ENCODE measurements around the gene GTPBP3. TPM values are rescaled to one million over a fixed set of nuclear protein-coding genes. Genes with fewer than 3 reads are reported as not detected.

The GTPBP3 gene
- total and polyA plus RNA-seq, 8 donors: 16.9 to 29.0 (median 21.8) TPM

DNA sequence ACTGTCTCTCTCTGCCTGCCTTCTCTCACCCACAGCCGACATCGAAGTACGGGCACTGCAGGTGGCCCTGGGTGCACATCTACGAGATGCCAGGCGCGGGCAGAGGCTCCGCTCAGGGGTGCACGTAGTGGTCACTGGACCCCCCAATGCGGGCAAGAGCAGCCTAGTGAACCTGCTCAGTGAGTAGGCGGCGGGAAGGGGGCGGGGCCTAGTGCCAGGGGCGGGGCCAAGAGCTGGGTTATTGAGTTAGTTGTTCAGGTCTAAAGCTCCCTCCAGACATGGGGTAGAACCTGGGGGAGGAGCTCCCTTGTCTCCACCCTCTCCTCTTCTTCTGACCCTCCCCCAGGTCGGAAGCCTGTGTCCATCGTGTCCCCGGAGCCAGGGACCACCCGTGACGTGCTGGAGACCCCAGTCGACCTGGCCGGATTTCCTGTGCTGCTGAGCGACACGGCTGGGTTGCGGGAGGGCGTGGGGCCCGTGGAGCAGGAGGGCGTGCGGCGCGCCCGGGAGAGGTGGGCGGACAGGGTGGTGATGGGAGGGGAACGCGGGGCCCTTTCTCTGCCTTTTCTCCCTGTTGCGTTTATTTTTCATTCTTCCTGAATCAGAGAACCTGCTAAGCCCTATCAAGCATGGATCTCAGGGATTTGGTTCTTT is 1.9 kb downstream of the GTPBP3 start:
- TF ChIP-seq, protein P1, sequence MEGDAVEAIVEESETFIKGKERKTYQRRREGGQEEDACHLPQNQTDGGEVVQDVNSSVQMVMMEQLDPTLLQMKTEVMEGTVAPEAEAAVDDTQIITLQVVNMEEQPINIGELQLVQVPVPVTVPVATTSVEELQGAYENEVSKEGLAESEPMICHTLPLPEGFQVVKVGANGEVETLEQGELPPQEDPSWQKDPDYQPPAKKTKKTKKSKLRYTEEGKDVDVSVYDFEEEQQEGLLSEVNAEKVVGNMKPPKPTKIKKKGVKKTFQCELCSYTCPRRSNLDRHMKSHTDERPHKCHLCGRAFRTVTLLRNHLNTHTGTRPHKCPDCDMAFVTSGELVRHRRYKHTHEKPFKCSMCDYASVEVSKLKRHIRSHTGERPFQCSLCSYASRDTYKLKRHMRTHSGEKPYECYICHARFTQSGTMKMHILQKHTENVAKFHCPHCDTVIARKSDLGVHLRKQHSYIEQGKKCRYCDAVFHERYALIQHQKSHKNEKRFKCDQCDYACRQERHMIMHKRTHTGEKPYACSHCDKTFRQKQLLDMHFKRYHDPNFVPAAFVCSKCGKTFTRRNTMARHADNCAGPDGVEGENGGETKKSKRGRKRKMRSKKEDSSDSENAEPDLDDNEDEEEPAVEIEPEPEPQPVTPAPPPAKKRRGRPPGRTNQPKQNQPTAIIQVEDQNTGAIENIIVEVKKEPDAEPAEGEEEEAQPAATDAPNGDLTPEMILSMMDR (IDR thresholded peaks at IDR 0.05): no peak
- ATAC-seq (no peak), DNase-seq (peak in 1 of 4 donors; percentile 34)
- Histone ChIP-seq H3K4me3 (no peak overlapping the region), H3K9me3 (no peaks in the 10 kb centered on the region), H3K27ac (no peak overlapping the region), H3K4me1 (peaks cover 12 to 37% of the 10 kb centered on the region in 2 donors), H3K27me3 (no peaks in the 10 kb centered on the region), H3K36me3 (peaks cover 0 to 8% of the 10 kb centered on the region in 2 donors)
- intact Hi-C loops (cut with DNase I): no loop called here

- Histone ChIP-seq H3K4me1 (peaks cover 12 to 28% of the 10 kb centered on the region in 2 donors), H3K9me3 (no peaks in the 10 kb centered on the region), H3K27me3 (no peaks in the 10 kb centered on the region), H3K36me3 (peaks cover 0 to 8% of the 10 kb centered on the region in 2 donors), H3K4me3 (no peak overlapping the region), H3K27ac (no peak overlapping the region)
- DNase-seq: peak in 1 of 4 donors; percentile 28
- TF ChIP-seq, protein P1 (IDR thresholded peaks at IDR 0.05): no peak
- ATAC-seq: no peak
- intact Hi-C loops (cut with DNase I): no loop called here
These were observed 3.0 kb downstream of the GTPBP3 start for GRCh38 chr19:17340302-17340870.

DNA sequence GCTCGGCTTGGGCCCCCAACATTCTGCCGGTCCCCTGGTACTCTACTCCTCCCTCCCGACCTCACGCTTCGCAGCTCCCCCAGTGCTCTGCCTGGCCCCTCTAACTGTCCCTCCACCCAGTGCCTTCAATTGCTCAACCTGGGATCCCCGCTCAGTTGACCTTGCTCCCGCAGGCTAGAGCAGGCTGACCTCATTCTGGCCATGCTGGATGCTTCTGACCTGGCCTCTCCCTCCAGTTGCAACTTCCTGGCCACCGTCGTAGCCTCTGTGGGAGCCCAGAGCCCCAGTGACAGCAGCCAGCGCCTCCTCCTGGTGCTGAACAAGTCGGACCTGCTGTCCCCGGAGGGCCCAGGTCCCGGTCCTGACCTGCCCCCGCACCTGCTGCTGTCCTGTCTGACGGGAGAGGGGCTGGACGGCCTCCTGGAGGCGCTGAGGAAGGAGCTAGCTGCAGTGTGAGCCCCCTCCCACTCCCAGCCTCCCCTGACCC is 3.6 kb downstream of the GTPBP3 start:
- ATAC-seq (no peak), DNase-seq (no peak)
- H3K27me3 ChIP-seq: no peaks in the 10 kb centered on the region
- no peak overlapping the region for H3K4me3 ChIP-seq
- H3K27ac ChIP-seq: no peak overlapping the region
- TF ChIP-seq, protein P1 (IDR thresholded peaks at IDR 0.05): no peak
- no peaks in the 10 kb centered on the region for H3K9me3 ChIP-seq
- intact Hi-C loops (cut with DNase I): no loop called here
- H3K36me3 ChIP-seq: peaks cover 0 to 8% of the 10 kb centered on the region in 2 donors
- peaks cover 11 to 23% of the 10 kb centered on the region in 2 donors for H3K4me1 ChIP-seq

DNA sequence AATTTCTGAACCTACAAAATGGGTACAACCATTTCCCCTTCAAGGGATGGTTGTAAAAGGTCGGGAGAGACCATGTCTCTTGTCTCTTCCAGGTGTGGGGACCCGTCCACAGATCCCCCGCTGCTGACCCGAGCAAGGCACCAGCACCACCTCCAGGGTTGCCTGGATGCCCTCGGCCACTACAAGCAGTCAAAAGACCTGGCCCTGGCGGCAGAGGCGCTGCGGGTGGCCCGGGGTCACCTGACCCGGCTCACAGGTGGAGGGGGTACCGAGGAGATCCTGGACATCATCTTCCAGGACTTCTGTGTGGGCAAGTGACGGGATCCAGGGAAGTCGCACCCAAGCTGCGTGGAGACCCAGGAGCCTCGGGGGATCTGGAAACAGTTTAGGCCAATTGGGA is 4.0 kb downstream of the GTPBP3 start:
- intact Hi-C loops (cut with DNase I): no loop called here
- H3K4me3 ChIP-seq: no peak overlapping the region
- peaks cover 0 to 8% of the 10 kb centered on the region in 2 donors for H3K36me3 ChIP-seq
- DNase-seq (no peak), ATAC-seq (no peak)
- H3K27me3 ChIP-seq: no peaks in the 10 kb centered on the region
- peaks cover 6 to 23% of the 10 kb centered on the region in 2 donors for H3K4me1 ChIP-seq
- H3K27ac ChIP-seq: no peak overlapping the region
- TF ChIP-seq, protein P1 (IDR thresholded peaks at IDR 0.05): no peak
- no peaks in the 10 kb centered on the region for H3K9me3 ChIP-seq

DNA sequence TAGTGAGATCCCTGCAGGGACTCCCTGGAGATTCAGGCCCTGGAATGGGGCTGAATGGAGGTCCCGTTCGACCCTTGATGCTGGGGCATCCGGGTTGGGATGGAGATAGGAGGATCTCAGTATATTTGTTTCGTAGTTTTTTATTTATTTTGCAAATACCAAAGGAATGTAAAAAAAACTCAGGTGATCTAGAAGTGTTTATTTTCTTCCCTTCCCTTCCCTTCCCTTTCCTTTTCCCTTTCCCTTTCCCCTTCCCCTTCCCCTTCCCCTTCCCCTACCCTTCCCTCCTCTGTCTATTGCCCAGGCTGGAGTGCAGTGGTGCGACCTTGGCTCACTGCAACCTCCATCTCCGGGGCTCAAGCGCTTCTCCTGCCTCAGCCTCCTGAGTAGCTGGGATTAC is 4.5 kb downstream of the GTPBP3 start:
- intact Hi-C loops (cut with DNase I): no loop called here
- TF ChIP-seq, protein P1 (IDR thresholded peaks at IDR 0.05): no peak
- Histone ChIP-seq H3K36me3 (peaks cover 0 to 8% of the 10 kb centered on the region in 2 donors), H3K27me3 (no peaks in the 10 kb centered on the region), H3K4me1 (peaks cover 6 to 26% of the 10 kb centered on the region in 2 donors), H3K4me3 (no peak overlapping the region), H3K9me3 (no peaks in the 10 kb centered on the region), H3K27ac (no peak overlapping the region)
- no peak for DNase-seq
- ATAC-seq: no peak
